HG02642 (cell line): ENCODE measurements around the gene ANKS1A.
"Not testable (repeated sequence)": the region's sequence is repeated elsewhere in the genome, so short reads cannot be mapped to it uniquely, and the experiment has no call there.

Experiments
- ATAC-seq: cut with Tn5 transposase; IDR thresholded peaks from one replicate; pipeline ENCODE4 v1.9.1; 2021; ENCODE audit warnings: mild to moderate bottlenecking; ENCODE audit not compliant: unreplicated experiment, poor library complexity

The ANKS1A gene

GRCh38 chr6:35089216-35089934, 200.3 kb downstream of the ANKS1A start:
- ATAC-seq, result no peak

- ATAC-seq, result no peak
Observed at GRCh38 chr6:35089935-35090505, 201.0 kb downstream of the ANKS1A start.

- ATAC-seq, result no peak
Observed at GRCh38 chr6:35090734-35091133, 201.7 kb downstream of the ANKS1A start.

- ATAC-seq, result no peak
Observed at GRCh38 chr6:35091346-35092083, 202.5 kb downstream of the ANKS1A start.

- ATAC-seq, result no peak
Observed at GRCh38 chr6:35092362-35093117, 203.5 kb downstream of the ANKS1A start.

- no peak for ATAC-seq
Observed at GRCh38 chr6:35093118-35093445, 204.0 kb downstream of the ANKS1A start.

GRCh38 chr6:35093783-35094182, 204.7 kb downstream of the ANKS1A start:
- no peak for ATAC-seq

- no peak for ATAC-seq
Observed at GRCh38 chr6:35094183-35094582, 205.1 kb downstream of the ANKS1A start.

- no peak for ATAC-seq
Observed at GRCh38 chr6:35096129-35096862, 207.2 kb downstream of the ANKS1A start.

GRCh38 chr6:35099116-35099515, 210.1 kb downstream of the ANKS1A start:
- no peak for ATAC-seq

- ATAC-seq, result no peak
Observed at GRCh38 chr6:35105078-35105477, 216.0 kb downstream of the ANKS1A start.

GRCh38 chr6:35106061-35106460, 217.0 kb downstream of the ANKS1A start:
- ATAC-seq, result not testable (repeated sequence)

GRCh38 chr6:35107208-35107607, 218.2 kb downstream of the ANKS1A start:
- ATAC-seq, result not testable (repeated sequence)

- ATAC-seq, result not testable (repeated sequence)
Observed at GRCh38 chr6:35107761-35108160, 218.7 kb downstream of the ANKS1A start.

- ATAC-seq, result no peak
Observed at GRCh38 chr6:35108309-35108885, 219.3 kb downstream of the ANKS1A start.

- ATAC-seq, result no peak
Observed at GRCh38 chr6:35120746-35121145, 231.7 kb downstream of the ANKS1A start.

- no peak for ATAC-seq
Observed at GRCh38 chr6:35124356-35124755, 235.3 kb downstream of the ANKS1A start.

- ATAC-seq, result no peak
Observed at GRCh38 chr6:35128042-35128441, 239.0 kb downstream of the ANKS1A start.

- ATAC-seq, result no peak
Observed at GRCh38 chr6:35128496-35128895, 239.4 kb downstream of the ANKS1A start.

GRCh38 chr6:35136185-35136584, 247.1 kb downstream of the ANKS1A start:
- ATAC-seq, result no peak
